GM21367 (cell line): ENCODE data around the gene RRM2.

Source experiments
- ATAC-seq: cut with Tn5 transposase; IDR thresholded peaks from one replicate; pipeline ENCODE4 v1.9.1; 2021; ENCODE audit not compliant: unreplicated experiment

Gene RRM2

GRCh38 chr2:10122500-10123280, at the start of gene RRM2:
Gene RRM2 (plus strand): TSS chr2:10122739. CDS start chr2:10122799, 60 bp downstream.
- peak; percentile 63 for ATAC-seq

GRCh38 chr2:10073706-10074105, 48.8 kb upstream of the RRM2 start:
- no peak for ATAC-seq

- ATAC-seq, result no peak
Measured at GRCh38 chr2:10075101-10075500, 47.4 kb upstream of the RRM2 start.

GRCh38 chr2:10075571-10076209, 46.8 kb upstream of the RRM2 start:
- no peak for ATAC-seq

- ATAC-seq, result no peak
Measured at GRCh38 chr2:10076511-10076910, 46.0 kb upstream of the RRM2 start.

- ATAC-seq, result no peak
Measured at GRCh38 chr2:10076988-10077527, 45.5 kb upstream of the RRM2 start.

- no peak for ATAC-seq
Measured at GRCh38 chr2:10078001-10078400, 44.5 kb upstream of the RRM2 start.

- ATAC-seq, result no peak
Measured at GRCh38 chr2:10078704-10079265, 43.8 kb upstream of the RRM2 start.

- no peak for ATAC-seq
Measured at GRCh38 chr2:10079266-10079869, 43.2 kb upstream of the RRM2 start.

- no peak for ATAC-seq
Measured at GRCh38 chr2:10079870-10080535, 42.5 kb upstream of the RRM2 start, which contains the start of gene CYS1. Gene CYS1 (minus strand): TSS chr2:10080411. CDS start chr2:10080223, 188 bp downstream.

- no peak for ATAC-seq
Measured at GRCh38 chr2:10080536-10081304, 41.8 kb upstream of the RRM2 start.

GRCh38 chr2:10083046-10083445, 39.5 kb upstream of the RRM2 start:
- ATAC-seq, result no peak

GRCh38 chr2:10083692-10084211, 38.8 kb upstream of the RRM2 start:
- ATAC-seq, result no peak

- ATAC-seq, result no peak
Measured at GRCh38 chr2:10084223-10084865, 38.2 kb upstream of the RRM2 start.

- ATAC-seq, result no peak
Measured at GRCh38 chr2:10085043-10085667, 37.4 kb upstream of the RRM2 start.

- no peak for ATAC-seq
Measured at GRCh38 chr2:10085668-10086059, 36.9 kb upstream of the RRM2 start.

- no peak for ATAC-seq
Measured at GRCh38 chr2:10086950-10087349, 35.6 kb upstream of the RRM2 start.

GRCh38 chr2:10087360-10087759, 35.2 kb upstream of the RRM2 start:
- ATAC-seq, result no peak
